ENCODE results near the gene TMEM119.

The TMEM119 gene

GRCh38 chr12:108602209-108602705, 4.4 kb upstream of the TMEM119 start:
- Mint-ChIP-seq H3K4me1 (peaks cover 33% of the 10 kb centered on the region), H3K4me3 (no peak overlapping the region), H3K9me3 (no peaks in the 10 kb centered on the region), H3K27me3 (ENCODE audit: low read depth) (peaks cover 17% of the 10 kb centered on the region), H3K36me3 (ENCODE audit: low read depth) (no peaks in the 10 kb centered on the region), H3K27ac (peak overlapping the region in 1 of 3 experiments; percentile 78)
- no peak for TF ChIP-seq CTCF (IDR thresholded peaks at IDR 0.05; ENCODE audit: unreplicated experiment in 3 of 3)

GRCh38 chr12:108600702-108601007, 2.8 kb upstream of the TMEM119 start:
- H3K9me3 Mint-ChIP-seq = no peaks in the 10 kb centered on the region
- no peak for TF ChIP-seq CTCF (IDR thresholded peaks at IDR 0.05; ENCODE audit: unreplicated experiment in 3 of 3)
- no peaks in the 10 kb centered on the region for H3K36me3 Mint-ChIP-seq (ENCODE audit: low read depth)
- peaks cover 17% of the 10 kb centered on the region for H3K27me3 Mint-ChIP-seq (ENCODE audit: low read depth)
- peak overlapping the region in 2 of 3 experiments; percentile 31 to 49 for H3K4me3 Mint-ChIP-seq
- H3K4me1 Mint-ChIP-seq = peaks cover 34% of the 10 kb centered on the region
- H3K27ac Mint-ChIP-seq = peak overlapping the region in 1 of 3 experiments; percentile 41

- H3K36me3 Mint-ChIP-seq (ENCODE audit: low read depth) = no peaks in the 10 kb centered on the region
- peak overlapping the region in 2 of 3 experiments; percentile 34 to 41 for H3K27ac Mint-ChIP-seq
- H3K4me3 Mint-ChIP-seq = peak overlapping the region in 1 of 3 experiments; percentile 49
- H3K9me3 Mint-ChIP-seq = no peaks in the 10 kb centered on the region
- H3K4me1 Mint-ChIP-seq = peaks cover 34% of the 10 kb centered on the region
- TF ChIP-seq CTCF (IDR thresholded peaks at IDR 0.05; ENCODE audit: unreplicated experiment in 3 of 3) = no peak
- peaks cover 14% of the 10 kb centered on the region for H3K27me3 Mint-ChIP-seq (ENCODE audit: low read depth)
Observed at GRCh38 chr12:108599948-108600701, 2.2 kb upstream of the TMEM119 start.

- Mint-ChIP-seq H3K9me3 (no peaks in the 10 kb centered on the region), H3K4me3 (peak overlapping the region in 2 of 3 experiments; percentile 37 to 40), H3K27me3 (ENCODE audit: low read depth) (peaks cover 9% of the 10 kb centered on the region), H3K27ac (peak overlapping the region in 2 of 3 experiments; percentile 34 to 60), H3K36me3 (ENCODE audit: low read depth) (no peaks in the 10 kb centered on the region), H3K4me1 (peaks cover 28% of the 10 kb centered on the region)
- no peak for TF ChIP-seq CTCF (IDR thresholded peaks at IDR 0.05; ENCODE audit: unreplicated experiment in 3 of 3)
Observed at GRCh38 chr12:108599541-108599940, 1.7 kb upstream of the TMEM119 start.

GRCh38 chr12:108598553-108599250, 818 bp upstream of the TMEM119 start:
- peak overlapping the region; percentile 34 to 80 (median 60) for H3K27ac Mint-ChIP-seq

More at GRCh38 chr12:108598553-108599250, 818 bp upstream of the TMEM119 start:
- Mint-ChIP-seq H3K9me3 (no peaks in the 10 kb centered on the region), H3K27me3 (ENCODE audit: low read depth) (peaks cover 6% of the 10 kb centered on the region), H3K4me1 (peaks cover 20% of the 10 kb centered on the region), H3K36me3 (ENCODE audit: low read depth) (no peaks in the 10 kb centered on the region), H3K4me3 (peak overlapping the region in 2 of 3 experiments; percentile 40 to 90)
- TF ChIP-seq CTCF (IDR thresholded peaks at IDR 0.05; ENCODE audit: unreplicated experiment in 3 of 3) = no peak

All from nephron (organoid).